Measurements from ENCODE around the gene HECW1. TPM values are rescaled to one million over a fixed set of nuclear protein-coding genes. Genes with fewer than 3 reads are reported as not detected.

HECW1 gene
- total RNA-seq, 1 donor = 2.9 TPM

DNA sequence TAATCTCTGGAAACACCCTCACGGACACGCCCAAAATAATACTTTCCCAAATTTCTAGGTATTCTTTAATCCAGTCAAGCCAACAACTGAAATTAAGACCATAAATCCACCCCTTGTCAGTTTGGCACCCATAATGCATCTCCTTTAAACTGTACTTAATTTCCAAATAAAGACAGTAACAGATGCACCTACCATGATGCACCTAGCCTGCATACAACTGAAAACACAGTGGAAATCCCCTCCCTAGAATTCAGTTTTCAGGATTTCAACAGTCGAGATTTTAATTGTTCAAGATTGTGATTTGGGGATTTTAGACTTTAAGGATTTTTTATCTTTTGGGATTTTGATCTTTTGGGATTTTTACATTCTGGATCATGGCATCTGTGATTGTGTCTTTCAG lies 487.6 kb downstream of the HECW1 start:
- no peak for DNase-seq (ENCODE audit: insufficient read length, low spot score, missing footprints)
- H3K27ac ChIP-seq (ENCODE audit: low read depth, low read length) = no peak overlapping the region
- no peak overlapping the region for H3K4me2 ChIP-seq (ENCODE audit: insufficient read depth, low read length)
- no peaks in the 10 kb centered on the region for H3K9me3 ChIP-seq (ENCODE audit: low read depth, low read length)
- no peak overlapping the region for H3K4me3 ChIP-seq (ENCODE audit: insufficient read depth, low read length)
- H2AFZ ChIP-seq (ENCODE audit: low read length) = no peak overlapping the region
- H3K4me1 ChIP-seq (ENCODE audit: insufficient read depth, low read length) = peaks cover 5% of the 10 kb centered on the region
- peaks cover 85% of the 10 kb centered on the region for H3K36me3 ChIP-seq (ENCODE audit: insufficient read depth, low read length)
- TF ChIP-seq, protein P1, sequence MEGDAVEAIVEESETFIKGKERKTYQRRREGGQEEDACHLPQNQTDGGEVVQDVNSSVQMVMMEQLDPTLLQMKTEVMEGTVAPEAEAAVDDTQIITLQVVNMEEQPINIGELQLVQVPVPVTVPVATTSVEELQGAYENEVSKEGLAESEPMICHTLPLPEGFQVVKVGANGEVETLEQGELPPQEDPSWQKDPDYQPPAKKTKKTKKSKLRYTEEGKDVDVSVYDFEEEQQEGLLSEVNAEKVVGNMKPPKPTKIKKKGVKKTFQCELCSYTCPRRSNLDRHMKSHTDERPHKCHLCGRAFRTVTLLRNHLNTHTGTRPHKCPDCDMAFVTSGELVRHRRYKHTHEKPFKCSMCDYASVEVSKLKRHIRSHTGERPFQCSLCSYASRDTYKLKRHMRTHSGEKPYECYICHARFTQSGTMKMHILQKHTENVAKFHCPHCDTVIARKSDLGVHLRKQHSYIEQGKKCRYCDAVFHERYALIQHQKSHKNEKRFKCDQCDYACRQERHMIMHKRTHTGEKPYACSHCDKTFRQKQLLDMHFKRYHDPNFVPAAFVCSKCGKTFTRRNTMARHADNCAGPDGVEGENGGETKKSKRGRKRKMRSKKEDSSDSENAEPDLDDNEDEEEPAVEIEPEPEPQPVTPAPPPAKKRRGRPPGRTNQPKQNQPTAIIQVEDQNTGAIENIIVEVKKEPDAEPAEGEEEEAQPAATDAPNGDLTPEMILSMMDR (IDR thresholded peaks at IDR 0.05; ENCODE audit: extremely low read depth, low read depth, low read length) = no peak
- no peaks in the 10 kb centered on the region for H3K27me3 ChIP-seq (ENCODE audit: insufficient read depth, low read length)
- peaks cover 97% of the 10 kb centered on the region for H3K79me2 ChIP-seq (ENCODE audit: insufficient read depth, low read length)
- peaks cover 73% of the 10 kb centered on the region for H4K20me1 ChIP-seq (ENCODE audit: insufficient read depth, low read length)

DNA sequence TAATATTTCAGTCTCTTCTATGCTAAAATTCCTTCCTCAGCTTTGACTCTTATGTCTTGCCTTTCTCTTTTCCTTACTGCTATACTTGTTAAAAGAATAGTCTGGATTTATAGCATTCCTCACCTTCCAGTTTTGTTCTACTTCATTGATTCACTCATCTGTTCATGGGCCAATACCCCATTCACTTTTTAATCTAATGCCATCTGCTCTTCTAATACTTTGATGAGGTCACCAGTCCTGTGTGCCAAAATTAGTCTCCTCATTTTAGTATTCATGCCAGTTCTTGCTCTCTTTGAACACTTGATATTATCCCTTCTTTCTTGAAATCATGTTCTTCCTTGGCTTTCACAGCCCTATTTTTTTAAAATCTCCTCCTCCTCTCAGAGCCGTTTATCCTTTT lies 489.8 kb downstream of the HECW1 start:
- no peaks in the 10 kb centered on the region for H3K9me3 ChIP-seq (ENCODE audit: low read depth, low read length)
- peaks cover 85% of the 10 kb centered on the region for H3K36me3 ChIP-seq (ENCODE audit: insufficient read depth, low read length)
- peaks cover 98% of the 10 kb centered on the region for H3K79me2 ChIP-seq (ENCODE audit: insufficient read depth, low read length)
- H3K4me1 ChIP-seq (ENCODE audit: insufficient read depth, low read length) = peaks cover 3% of the 10 kb centered on the region
- H3K4me3 ChIP-seq (ENCODE audit: insufficient read depth, low read length) = no peak overlapping the region
- H3K4me2 ChIP-seq (ENCODE audit: insufficient read depth, low read length) = no peak overlapping the region
- H3K27me3 ChIP-seq (ENCODE audit: insufficient read depth, low read length) = no peaks in the 10 kb centered on the region
- DNase-seq (ENCODE audit: insufficient read length, low spot score, missing footprints) = no peak
- H2AFZ ChIP-seq (ENCODE audit: low read length) = no peak overlapping the region
- H4K20me1 ChIP-seq (ENCODE audit: insufficient read depth, low read length) = peaks cover 70% of the 10 kb centered on the region
- TF ChIP-seq, protein P1 (IDR thresholded peaks at IDR 0.05; ENCODE audit: extremely low read depth, low read depth, low read length) = no peak
- H3K27ac ChIP-seq (ENCODE audit: low read depth, low read length) = no peak overlapping the region

DNA sequence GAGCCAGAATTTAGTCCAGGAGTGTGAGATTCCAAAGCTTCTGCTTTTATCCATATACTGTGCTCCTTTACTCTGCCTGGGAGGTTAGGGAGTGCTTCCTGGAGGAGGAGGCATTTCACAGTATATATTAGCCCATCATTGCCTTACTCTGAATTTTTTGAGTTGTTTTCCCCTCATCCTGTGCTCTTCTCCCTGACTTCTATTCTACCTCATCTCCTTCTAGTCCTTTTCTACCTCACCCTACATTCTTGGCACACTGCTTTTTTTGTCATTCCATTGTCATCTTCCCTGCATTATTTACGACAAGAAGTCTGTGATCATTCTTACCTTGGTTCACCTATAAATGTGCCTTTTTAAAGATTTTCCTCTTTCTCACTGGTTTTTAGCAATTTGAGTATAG lies 491.8 kb downstream of the HECW1 start:
- Histone ChIP-seq H3K9me3 (ENCODE audit: low read depth, low read length) (no peaks in the 10 kb centered on the region), H3K4me2 (ENCODE audit: insufficient read depth, low read length) (no peak overlapping the region), H3K79me2 (ENCODE audit: insufficient read depth, low read length) (peaks cover 98% of the 10 kb centered on the region), H4K20me1 (ENCODE audit: insufficient read depth, low read length) (peaks cover 78% of the 10 kb centered on the region), H3K4me1 (ENCODE audit: insufficient read depth, low read length) (peaks cover 3% of the 10 kb centered on the region), H3K27ac (ENCODE audit: low read depth, low read length) (no peak overlapping the region), H2AFZ (ENCODE audit: low read length) (no peak overlapping the region), H3K4me3 (ENCODE audit: insufficient read depth, low read length) (no peak overlapping the region), H3K27me3 (ENCODE audit: insufficient read depth, low read length) (no peaks in the 10 kb centered on the region), H3K36me3 (ENCODE audit: insufficient read depth, low read length) (peaks cover 85% of the 10 kb centered on the region)
- TF ChIP-seq, protein P1 (IDR thresholded peaks at IDR 0.05; ENCODE audit: extremely low read depth, low read depth, low read length) = no peak
- no peak for DNase-seq (ENCODE audit: insufficient read length, low spot score, missing footprints)

DNA sequence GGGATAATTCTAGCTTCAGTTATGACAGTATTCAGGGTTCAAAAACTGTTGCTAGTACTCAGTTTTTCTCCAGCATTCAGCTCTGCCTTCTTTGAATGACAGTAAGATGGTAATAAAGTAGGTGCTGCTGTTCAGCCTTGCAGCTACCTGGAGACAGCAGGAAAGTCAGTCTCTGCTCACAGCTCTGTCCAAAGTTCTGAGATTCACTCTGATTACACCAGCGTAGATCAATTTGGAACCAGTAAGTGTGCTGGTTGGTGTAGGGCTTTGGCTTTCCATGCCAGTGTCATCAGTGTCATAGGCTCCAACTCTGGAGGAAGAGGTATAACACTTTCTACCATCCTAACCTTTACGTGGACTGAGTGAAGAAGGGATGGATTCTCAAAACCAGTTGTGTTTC lies 496.6 kb downstream of the HECW1 start:
- peaks cover 64% of the 10 kb centered on the region for H3K36me3 ChIP-seq (ENCODE audit: insufficient read depth, low read length)
- DNase-seq (ENCODE audit: insufficient read length, low spot score, missing footprints) = no peak
- no peak overlapping the region for H3K4me2 ChIP-seq (ENCODE audit: insufficient read depth, low read length)
- peaks cover 61% of the 10 kb centered on the region for H4K20me1 ChIP-seq (ENCODE audit: insufficient read depth, low read length)
- H3K79me2 ChIP-seq (ENCODE audit: insufficient read depth, low read length) = peaks cover 87% of the 10 kb centered on the region
- H3K9me3 ChIP-seq (ENCODE audit: low read depth, low read length) = no peaks in the 10 kb centered on the region
- H3K27ac ChIP-seq (ENCODE audit: low read depth, low read length) = no peak overlapping the region
- TF ChIP-seq, protein P1 (IDR thresholded peaks at IDR 0.05; ENCODE audit: extremely low read depth, low read depth, low read length) = no peak
- no peak overlapping the region for H2AFZ ChIP-seq (ENCODE audit: low read length)
- H3K4me3 ChIP-seq (ENCODE audit: insufficient read depth, low read length) = no peak overlapping the region
- H3K27me3 ChIP-seq (ENCODE audit: insufficient read depth, low read length) = no peaks in the 10 kb centered on the region
- peaks cover 26% of the 10 kb centered on the region for H3K4me1 ChIP-seq (ENCODE audit: insufficient read depth, low read length)
